Activated naive CD4-positive, alpha-beta T cell treated with anti-CD3 and anti-CD28 coated beads, Interleukin-2, amount 10 ng/mL, durations not matched to agents 7 days and 5 days (primary cell): ENCODE data around the gene CFAP69.
"Not testable (repeated sequence)": the region's sequence is repeated elsewhere in the genome, so short reads cannot be mapped to it uniquely, and the experiment has no call there.

ENCODE experiments used
- CTCF ChIA-PET: fragments of 350-600 bp; sonication (Branson Sonifier 250); formaldehyde crosslinking; loops from one replicate; lab custom pipeline; 2021; ENCODE audit warnings: antibody characterized with exemption; lab: Charles Lee
- DNase-seq: peaks from one replicate; pipeline ENCODE4 v3.0.0-alpha.2; 2020
- H3K27ac Mint-ChIP-seq: one replicate; pipeline ENCODE4 v1.8.0; 2021; ENCODE audit warnings: mild to moderate bottlenecking, moderate library complexity, mixed read lengths
- H3K27me3 Mint-ChIP-seq: one replicate; pipeline ENCODE4 v1.8.0; 2021; ENCODE audit warnings: mild to moderate bottlenecking, mixed read lengths
- H3K36me3 Mint-ChIP-seq: one replicate; pipeline ENCODE4 v1.8.0; 2021; ENCODE audit warnings: mixed read lengths
- H3K4me1 Mint-ChIP-seq: one replicate; pipeline ENCODE4 v1.8.0; 2021; ENCODE audit warnings: mixed read lengths
- H3K4me3 Mint-ChIP-seq: one replicate; pipeline ENCODE4 v1.8.0; 2021; ENCODE audit warnings: mild to moderate bottlenecking, moderate library complexity, mixed read lengths
- H3K9me3 Mint-ChIP-seq: one replicate; pipeline ENCODE4 v1.8.0; 2021; ENCODE audit warnings: mixed read lengths

Gene CFAP69

DNA sequence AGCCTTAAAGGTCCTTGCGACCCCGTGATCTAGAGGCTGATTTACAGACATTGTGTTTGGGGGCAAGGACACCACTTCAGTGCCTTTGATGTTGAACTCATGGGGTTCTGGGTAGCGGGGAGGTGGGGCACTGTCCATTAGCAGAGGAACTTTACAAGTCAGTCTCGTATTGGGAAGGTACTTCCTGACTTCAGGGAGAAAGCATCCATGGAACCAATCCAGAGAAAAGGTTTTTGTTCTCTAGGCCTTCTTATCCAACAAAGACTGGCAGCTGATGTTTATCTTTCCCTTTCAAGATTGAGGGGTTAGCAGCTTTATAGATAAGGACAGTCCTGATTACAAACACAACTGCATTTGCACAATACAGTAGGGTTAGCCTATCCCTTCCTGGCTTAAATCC is 104.3 kb downstream of the CFAP69 start:
- peaks cover 4% of the 10 kb centered on the region for H3K9me3 Mint-ChIP-seq
- DNase-seq: no peak
- no peak overlapping the region for H3K27ac Mint-ChIP-seq
- H3K4me1 Mint-ChIP-seq: peaks cover 39% of the 10 kb centered on the region
- CTCF ChIA-PET: no interaction called here
- H3K36me3 Mint-ChIP-seq: peaks cover 32% of the 10 kb centered on the region
- H3K4me3 Mint-ChIP-seq: no peak overlapping the region
- no peaks in the 10 kb centered on the region for H3K27me3 Mint-ChIP-seq

DNA sequence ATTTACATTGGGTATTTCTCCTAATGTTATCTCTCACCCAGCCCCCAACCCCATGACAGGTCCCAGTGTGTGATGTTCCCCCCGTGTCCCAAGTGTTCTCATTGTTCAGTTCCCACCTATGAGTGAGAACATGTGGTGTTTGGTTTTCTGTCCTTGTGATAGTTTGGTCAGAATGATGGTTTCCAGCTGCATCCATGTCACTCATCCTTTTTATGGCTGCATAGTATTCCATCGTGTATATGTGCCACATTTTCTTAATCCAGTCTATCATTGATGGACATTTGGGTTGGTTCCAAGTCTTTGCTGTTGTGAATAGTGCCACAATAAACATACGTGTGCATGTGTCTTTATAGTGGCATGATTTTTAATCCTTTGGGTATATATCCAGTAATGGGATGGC is 105.1 kb downstream of the CFAP69 start:
- H3K27me3 Mint-ChIP-seq, H3K4me3 Mint-ChIP-seq, H3K9me3 Mint-ChIP-seq, CTCF ChIA-PET, DNase-seq, H3K27ac Mint-ChIP-seq: not testable (repeated sequence)
- Mint-ChIP-seq H3K36me3 (peaks cover 35% of the 10 kb centered on the region), H3K4me1 (peaks cover 39% of the 10 kb centered on the region)

DNA sequence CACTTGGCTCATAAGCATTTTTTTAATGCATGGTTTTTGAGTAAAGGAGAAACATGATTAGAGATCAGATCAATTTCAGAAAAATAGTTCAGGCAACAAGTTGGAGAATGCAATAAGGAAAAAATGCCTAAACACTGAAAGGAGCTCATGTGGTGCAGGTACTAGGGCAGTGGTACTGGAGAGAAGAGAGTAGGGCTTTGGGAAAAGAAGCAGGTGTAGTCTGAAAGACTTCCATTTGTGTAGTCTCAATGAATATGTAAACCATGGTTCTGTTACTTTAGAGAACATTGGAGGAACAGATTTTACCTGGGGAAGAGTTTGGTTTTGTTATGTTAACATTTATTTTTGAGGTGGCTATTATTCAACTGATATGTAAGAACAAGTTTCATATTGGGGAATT is 107.0 kb downstream of the CFAP69 start:
- no peak overlapping the region for H3K4me3 Mint-ChIP-seq
- peaks cover 25% of the 10 kb centered on the region for H3K4me1 Mint-ChIP-seq
- peaks cover 50% of the 10 kb centered on the region for H3K36me3 Mint-ChIP-seq
- no peak overlapping the region for H3K27ac Mint-ChIP-seq
- H3K27me3 Mint-ChIP-seq: no peaks in the 10 kb centered on the region
- no peak for DNase-seq
- CTCF ChIA-PET: no interaction called here
- H3K9me3 Mint-ChIP-seq: peaks cover 13% of the 10 kb centered on the region
